ENCODE measurements around the gene FLNB. TPM values are rescaled to one million over a fixed set of nuclear protein-coding genes. Genes with fewer than 3 reads are reported as not detected.

The FLNB gene
- total RNA-seq, 1 donor from 2014 or later, result 83.3 TPM

DNA sequence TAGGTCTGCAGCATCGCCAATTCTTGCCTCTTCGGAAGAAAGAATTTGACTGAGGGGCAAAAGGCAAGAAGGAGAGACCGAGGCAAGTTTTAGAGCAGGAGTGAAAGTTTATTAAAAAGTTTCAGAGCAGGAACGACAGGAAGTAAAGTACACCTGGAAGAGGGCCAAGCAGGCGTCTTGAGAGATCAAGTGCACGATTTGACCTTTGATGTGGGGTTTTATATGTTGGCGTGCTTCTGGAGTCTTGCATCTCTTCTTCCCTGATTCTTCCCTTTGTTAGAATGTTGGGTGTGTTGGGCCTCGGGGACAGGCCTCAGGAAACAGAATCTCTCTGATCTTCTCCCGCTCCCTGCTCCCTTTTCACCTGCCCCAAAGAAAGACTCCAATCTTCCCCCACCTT is 40.6 kb upstream of the FLNB start:
- no peak overlapping the region for H3K4me3 ChIP-seq
- no peak overlapping the region for H3K27ac ChIP-seq
- no peaks in the 10 kb centered on the region for H3K36me3 ChIP-seq
- no peak for ATAC-seq
- intact Hi-C loops (cut with DNase I), result no loop called here
- TF ChIP-seq, protein P1, sequence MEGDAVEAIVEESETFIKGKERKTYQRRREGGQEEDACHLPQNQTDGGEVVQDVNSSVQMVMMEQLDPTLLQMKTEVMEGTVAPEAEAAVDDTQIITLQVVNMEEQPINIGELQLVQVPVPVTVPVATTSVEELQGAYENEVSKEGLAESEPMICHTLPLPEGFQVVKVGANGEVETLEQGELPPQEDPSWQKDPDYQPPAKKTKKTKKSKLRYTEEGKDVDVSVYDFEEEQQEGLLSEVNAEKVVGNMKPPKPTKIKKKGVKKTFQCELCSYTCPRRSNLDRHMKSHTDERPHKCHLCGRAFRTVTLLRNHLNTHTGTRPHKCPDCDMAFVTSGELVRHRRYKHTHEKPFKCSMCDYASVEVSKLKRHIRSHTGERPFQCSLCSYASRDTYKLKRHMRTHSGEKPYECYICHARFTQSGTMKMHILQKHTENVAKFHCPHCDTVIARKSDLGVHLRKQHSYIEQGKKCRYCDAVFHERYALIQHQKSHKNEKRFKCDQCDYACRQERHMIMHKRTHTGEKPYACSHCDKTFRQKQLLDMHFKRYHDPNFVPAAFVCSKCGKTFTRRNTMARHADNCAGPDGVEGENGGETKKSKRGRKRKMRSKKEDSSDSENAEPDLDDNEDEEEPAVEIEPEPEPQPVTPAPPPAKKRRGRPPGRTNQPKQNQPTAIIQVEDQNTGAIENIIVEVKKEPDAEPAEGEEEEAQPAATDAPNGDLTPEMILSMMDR (IDR thresholded peaks at IDR 0.05), result no peak
- H3K27me3 ChIP-seq (ENCODE audit: low read depth), result no peaks in the 10 kb centered on the region
- H3K9me3 ChIP-seq, result no peaks in the 10 kb centered on the region
- no peak for DNase-seq
- peaks cover 7% of the 10 kb centered on the region for H3K4me1 ChIP-seq

DNA sequence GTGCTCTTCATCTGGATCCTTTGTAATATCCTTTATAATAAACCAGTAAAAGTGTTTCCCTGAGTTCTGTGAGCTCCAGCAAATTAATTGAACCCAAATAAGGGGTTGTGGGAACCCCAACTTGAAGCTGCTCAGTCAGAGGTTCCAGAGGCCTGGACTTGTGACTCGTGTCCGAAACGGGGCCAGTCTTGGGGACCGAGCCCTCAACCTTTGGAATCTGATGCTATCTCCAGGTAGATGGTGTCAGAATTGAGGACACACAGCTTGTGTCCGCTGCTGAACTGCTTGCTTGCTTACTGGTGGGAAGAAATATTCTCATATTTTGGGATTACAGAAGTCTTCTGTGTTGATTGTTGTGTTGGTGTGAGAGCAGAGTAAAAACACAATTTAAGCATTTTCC is 39.7 kb upstream of the FLNB start:
- no peak overlapping the region for H3K4me3 ChIP-seq
- DNase-seq (no peak), ATAC-seq (no peak)
- no peaks in the 10 kb centered on the region for H3K27me3 ChIP-seq (ENCODE audit: low read depth)
- intact Hi-C loops (cut with DNase I), result no loop called here
- H3K36me3 ChIP-seq, result no peaks in the 10 kb centered on the region
- H3K27ac ChIP-seq, result no peak overlapping the region
- H3K9me3 ChIP-seq, result no peaks in the 10 kb centered on the region
- TF ChIP-seq, protein P1 (IDR thresholded peaks at IDR 0.05), result no peak
- H3K4me1 ChIP-seq, result peaks cover 10% of the 10 kb centered on the region

DNA sequence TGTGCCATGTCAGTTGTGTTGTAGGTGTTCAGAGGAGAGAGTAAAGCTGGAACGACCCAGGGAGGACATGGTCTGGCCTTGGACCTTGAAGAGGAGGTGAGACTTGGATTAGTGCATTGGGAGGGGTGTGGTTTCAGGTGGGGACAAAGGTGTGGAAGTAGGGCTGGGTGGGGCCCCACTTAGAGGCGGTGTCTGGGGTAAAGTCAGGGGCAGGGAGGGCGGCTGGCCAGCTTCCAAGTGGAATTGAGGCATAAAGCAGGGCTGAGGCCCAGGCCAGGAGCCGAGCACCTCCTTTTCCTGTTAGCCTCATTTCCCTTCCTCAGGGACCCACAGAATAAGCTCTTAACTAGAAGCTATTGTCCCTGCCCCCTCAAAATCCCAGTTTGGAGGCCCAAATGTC is 36.2 kb upstream of the FLNB start:
- Histone ChIP-seq H3K4me1 (peaks cover 18% of the 10 kb centered on the region), H3K27ac (no peak overlapping the region), H3K9me3 (no peaks in the 10 kb centered on the region), H3K36me3 (no peaks in the 10 kb centered on the region), H3K27me3 (ENCODE audit: low read depth) (no peaks in the 10 kb centered on the region), H3K4me3 (no peak overlapping the region)
- ATAC-seq (no peak), DNase-seq (no peak)
- intact Hi-C loops (cut with DNase I), result no loop called here
- TF ChIP-seq, protein P1 (IDR thresholded peaks at IDR 0.05), result no peak

DNA sequence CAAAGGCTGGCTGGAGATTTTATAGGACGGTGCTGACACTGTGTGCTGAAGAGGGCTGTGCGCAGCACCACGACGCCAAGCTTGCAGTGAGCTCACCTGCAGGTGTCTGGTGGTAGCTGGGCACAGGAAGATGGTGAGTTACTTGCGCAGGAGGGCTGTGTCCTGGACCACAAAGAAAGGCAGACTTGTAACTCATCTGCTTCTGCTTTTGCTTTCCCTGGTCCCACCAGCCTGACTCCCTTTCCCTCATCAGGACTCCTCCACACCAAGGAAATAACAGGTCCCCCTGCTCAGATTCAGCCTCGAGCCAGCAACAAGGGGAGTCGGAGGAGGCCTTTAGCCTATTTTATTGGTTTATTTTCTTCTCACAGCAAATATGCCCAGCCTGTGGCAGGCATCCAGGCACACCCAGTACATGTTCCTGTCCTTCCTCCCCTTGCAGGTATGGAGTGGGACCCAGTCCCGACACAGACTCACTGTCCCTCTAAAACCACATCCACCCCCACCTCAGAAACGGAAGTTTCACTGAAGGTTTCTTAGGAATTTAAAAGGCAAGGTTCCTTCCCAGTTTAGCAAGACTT is 35.6 kb upstream of the FLNB start:
- Histone ChIP-seq H3K4me3 (no peak overlapping the region), H3K4me1 (peaks cover 20% of the 10 kb centered on the region), H3K27me3 (ENCODE audit: low read depth) (no peaks in the 10 kb centered on the region), H3K9me3 (no peaks in the 10 kb centered on the region), H3K36me3 (no peaks in the 10 kb centered on the region), H3K27ac (no peak overlapping the region)
- TF ChIP-seq, protein P1 (IDR thresholded peaks at IDR 0.05), result no peak
- intact Hi-C loops (cut with DNase I), result no loop called here
- ATAC-seq, result no peak
- DNase-seq, result no peak

DNA sequence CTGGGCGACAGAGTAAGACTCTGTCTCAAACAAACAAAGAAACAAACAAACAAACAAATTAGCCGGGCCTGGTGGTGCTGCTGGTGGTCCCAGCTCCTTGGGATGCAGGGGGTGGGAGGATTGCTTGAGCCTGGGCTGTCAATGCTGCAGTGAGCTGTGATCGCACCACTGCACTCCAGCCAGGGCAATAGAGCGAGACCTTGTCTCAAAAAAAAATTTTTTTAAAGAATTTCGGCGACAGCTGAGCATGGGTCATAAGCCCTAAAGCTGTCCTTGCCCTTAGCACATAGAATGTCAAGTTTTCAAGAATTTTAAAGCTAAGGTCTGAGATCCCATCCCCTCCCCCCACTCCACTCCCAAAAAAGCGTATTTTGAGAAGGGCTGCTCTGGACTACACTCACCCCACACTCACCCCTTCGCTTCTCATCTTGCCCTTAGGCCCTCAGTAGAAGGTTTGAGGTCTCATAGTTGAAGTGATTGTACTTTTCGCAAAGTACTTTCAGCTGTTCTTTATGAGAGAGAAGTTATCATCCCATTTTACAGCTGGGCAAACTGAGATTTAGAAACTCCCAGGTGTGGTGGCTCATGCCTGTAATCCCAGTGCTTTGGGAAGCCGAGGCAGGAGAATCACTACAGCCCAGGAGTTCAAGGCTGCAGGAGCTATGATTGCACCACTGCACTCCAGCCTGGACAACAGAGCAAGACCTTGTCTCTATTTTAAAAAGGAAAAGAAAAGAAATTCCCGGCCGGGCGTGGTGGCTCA is 34.3 kb upstream of the FLNB start:
- Histone ChIP-seq H3K4me1 (peaks cover 31% of the 10 kb centered on the region), H3K27me3 (ENCODE audit: low read depth) (no peaks in the 10 kb centered on the region), H3K27ac (no peak overlapping the region), H3K4me3 (no peak overlapping the region), H3K36me3 (no peaks in the 10 kb centered on the region), H3K9me3 (no peaks in the 10 kb centered on the region)
- intact Hi-C loops (cut with DNase I), result no loop called here
- TF ChIP-seq, protein P1 (IDR thresholded peaks at IDR 0.05), result no peak
- ATAC-seq (no peak), DNase-seq (no peak)

All from lower lobe of right lung (tissue), 2 donors.